WTC11 (cell line): ENCODE measurements around the gene SART1.

Experiments
- ATF3 ChIP-seq: sonication (generic); formaldehyde crosslinking; conservative IDR thresholded peaks from 2 replicates; pipeline ENCODE4 v1.8.1; 2022; ENCODE audit warnings: mild to moderate bottlenecking, missing genetic modification reagents
- CREB1 ChIP-seq: sonication (generic); formaldehyde crosslinking; IDR thresholded peaks from 2 replicates; pipeline ENCODE4 v1.8.0; 2023; ENCODE audit warnings: mild to moderate bottlenecking, missing genetic modification reagents
- CTCF ChIP-seq: fragments of 200-600 bp; IDR thresholded peaks from 2 replicates; pipeline ENCODE4 v1.8.0; 2022; ENCODE audit warnings: antibody characterized with exemption
- NR3C1 ChIP-seq: sonication (generic); formaldehyde crosslinking; conservative IDR thresholded peaks from 2 replicates; pipeline ENCODE4 v1.8.1; 2023; ENCODE audit warnings: low read depth, mild to moderate bottlenecking, missing genetic modification reagents
- ZNF263 ChIP-seq: sonication (generic); formaldehyde crosslinking; IDR thresholded peaks from 2 replicates; pipeline ENCODE4 v1.8.1; 2022; ENCODE audit warnings: low read depth, mild to moderate bottlenecking, moderate library complexity, missing genetic modification reagents

GRCh38 chr11:65953471-65953870, 8.1 kb upstream of the SART1 start:
- TF ChIP-seq CTCF (no peak), ATF3 (no peak), ZNF263 (CRISPR knock-in tag) (no peak), NR3C1 (no peak), CREB1 (CRISPR knock-in tag) (no peak)
